Psoas muscle (tissue), 8 donors: Measurements from ENCODE around the gene TMEM221. TPM values are rescaled to one million over a fixed set of nuclear protein-coding genes. Genes with fewer than 3 reads are reported as not detected.

Source experiments
- ATAC-seq, 4 donors: fragments of 200-7000 bp; cut with Tn5 transposase; one replicate each; pipeline ENCODE4 v1.9.1; 2020; ENCODE audit warnings: moderate library complexity in 3 of 4, mild to moderate bottlenecking in 2 of 4
- DNase-seq, 2 donors: peaks; one replicate each; pipeline ENCODE4 v3.0.0-alpha.2; 2020
- H3K27ac ChIP-seq: fragments of 200-600 bp; one replicate; pipeline ENCODE4 v1.8.0; 2022
- H3K27me3 ChIP-seq, 3 donors: fragments of 200-600 bp in 1 of 3; one replicate each; pipeline versions ENCODE4 v1.6.1 to v1.8.0; 2013 to 2022; ENCODE audit warnings: low read length in 2 of 3, mild to moderate bottlenecking in 2 of 3, moderate library complexity in 1 of 3; ENCODE audit not compliant: insufficient read depth in 3 of 3
- H3K36me3 ChIP-seq, 2 donors: fragments of 200-600 bp in 1 of 2; one replicate each; pipeline versions ENCODE4 v1.6.1 to v1.8.0; 2013 to 2022; ENCODE audit warnings: low read depth in 1 of 2, mild to moderate bottlenecking in 1 of 2, moderate library complexity in 1 of 2; ENCODE audit not compliant: insufficient read depth in 1 of 2
- H3K4me1 ChIP-seq: fragments of 200-600 bp; one replicate; pipeline ENCODE4 v1.8.0; 2022
- H3K4me3 ChIP-seq: fragments of 200-600 bp; one replicate; pipeline ENCODE4 v1.8.0; 2022; ENCODE audit warnings: mild to moderate bottlenecking
- H3K9me3 ChIP-seq: fragments of 200-600 bp; one replicate; pipeline ENCODE4 v1.8.0; 2022
- CTCF ChIP-seq: fragments of 200-600 bp; IDR thresholded peaks from one replicate; pipeline ENCODE4 v1.8.0; 2022; ENCODE audit warnings: antibody characterized with exemption
- WGBS, 3 donors: extraction: QIAGEN DNeasy Blood & Tissue Kit; methylation state at CpG; one replicate each; pipeline versions ENCODE4 v1.1.6 to v1.1.7; 2013; 5-methylcytosine and 5-hydroxymethylcytosine counted together
- intact Hi-C, 2 donors: fragments of 100-400 bp; cut with DNase I; formaldehyde crosslinking; loops; one replicate each; pipeline versions ENCODE4 v1.11.0 to v1.14.2; 2022
- polyA plus RNA-seq, 3 donors: library from polyadenylated mRNA; stranded (reverse); fragments of 200-250 nt; gene quantifications; one replicate each; pipeline ENCODE4 v1.2.3, GENCODE V29; 2013
- total RNA-seq, 4 donors: library from RNA; stranded (reverse); fragmentation: NEBNext Ultra II Directional in 2 of 4; extraction: Animal tissue kit (Norgen Biotek cat#: 25700) in 2 of 4; gene quantifications; one replicate each; pipeline versions ENCODE4 v1.2.1 to v1.2.4, GENCODE V29; 2021 to 2023
- donor health status: healthy with polysubstance abuse.
- donor health status: DM: no; HTN: no; CAD: no; lungs with moderate emphysema.
- donor health status: Bipolar disorder and iron deficiency.
- donor health status: healthy.
- donor health status: DM: yes; HTN: yes; CAD: no.
- donor health status: DM: no; HTN: no; CAD: no.
- donor health status: DM: no; HTN: no; CAD: no.
- donor health status: DM: yes; HTN: yes; CAD: no.

TMEM221 gene
- total and polyA plus RNA-seq, 7 donors = 0.04 to 0.39 (median 0.25) TPM; not detected in 4

GRCh38 chr19:17487284-17488121 is 39.0 kb upstream of the TMEM221 start:
- no peaks in the 10 kb centered on the region for H3K9me3 ChIP-seq
- no peak for TF ChIP-seq CTCF
- no peak overlapping the region for H3K27ac ChIP-seq
- no peak for ATAC-seq
- no peaks in the 10 kb centered on the region for H3K27me3 ChIP-seq
- H3K36me3 ChIP-seq = peaks cover 0 to 41% of the 10 kb centered on the region in 2 donors
- WGBS, 3 donors = 67 to 73% (median 72%) methylated on average over 18 of the region's 18 CpGs
- H3K4me1 ChIP-seq = no peaks in the 10 kb centered on the region
- intact Hi-C loops = no loop called here
- no peak overlapping the region for H3K4me3 ChIP-seq
- DNase-seq = no peak

- DNase-seq = no peak
- no peak for ATAC-seq
- H3K4me3 ChIP-seq = no peak overlapping the region
- peaks cover 0 to 38% of the 10 kb centered on the region in 2 donors for H3K36me3 ChIP-seq
- no peaks in the 10 kb centered on the region for H3K27me3 ChIP-seq
- H3K9me3 ChIP-seq = no peaks in the 10 kb centered on the region
- H3K27ac ChIP-seq = no peak overlapping the region
- peaks cover 4% of the 10 kb centered on the region for H3K4me1 ChIP-seq
- intact Hi-C loops = no loop called here
- no peak for TF ChIP-seq CTCF
- WGBS, 3 donors = 94 to 97% (median 95%) methylated on average over 43 to 58 of the region's 58 CpGs
Observed at GRCh38 chr19:17486545-17487240, 38.2 kb upstream of the TMEM221 start.

- ATAC-seq (no peak), DNase-seq (no peak)
- Histone ChIP-seq H3K36me3 (peaks cover 0 to 35% of the 10 kb centered on the region in 2 donors), H3K4me3 (no peak overlapping the region), H3K9me3 (no peaks in the 10 kb centered on the region), H3K27me3 (no peaks in the 10 kb centered on the region), H3K4me1 (peaks cover 9% of the 10 kb centered on the region), H3K27ac (no peak overlapping the region)
- WGBS, 3 donors = 93 to 96% (median 95%) methylated on average over 6 of the region's 6 CpGs
- no peak for TF ChIP-seq CTCF
- intact Hi-C loops = no loop called here
Observed at GRCh38 chr19:17484520-17485185, 36.2 kb upstream of the TMEM221 start.

GRCh38 chr19:17483605-17484002 is 35.1 kb upstream of the TMEM221 start:
- ATAC-seq = no peak

More at GRCh38 chr19:17483605-17484002, 35.1 kb upstream of the TMEM221 start:
- H3K27me3 ChIP-seq = no peaks in the 10 kb centered on the region
- no peak overlapping the region for H3K4me3 ChIP-seq
- intact Hi-C loops = no loop called here
- DNase-seq = no peak
- 93 to 96% (median 95%) methylated on average over 10 of the region's 10 CpGs for WGBS, 3 donors
- no peak overlapping the region for H3K27ac ChIP-seq
- TF ChIP-seq CTCF = no peak
- H3K36me3 ChIP-seq = peaks cover 0 to 32% of the 10 kb centered on the region in 2 donors
- no peaks in the 10 kb centered on the region for H3K9me3 ChIP-seq
- peaks cover 9% of the 10 kb centered on the region for H3K4me1 ChIP-seq
